Activated CD4-positive, alpha-beta T cell treated with anti-CD3 and anti-CD28 coated beads, Interleukin-2, Interleukin-6, amounts not matched to agents 100 ng/mL and 50 ng/mL, durations not matched to agents 16 hours and 8 hours (primary cell): ENCODE results near the gene GRB10.

Experiments used
- DNase-seq: peaks from one replicate; pipeline ENCODE4 v3.0.0-alpha.2; 2020

GRB10 gene

DNA sequence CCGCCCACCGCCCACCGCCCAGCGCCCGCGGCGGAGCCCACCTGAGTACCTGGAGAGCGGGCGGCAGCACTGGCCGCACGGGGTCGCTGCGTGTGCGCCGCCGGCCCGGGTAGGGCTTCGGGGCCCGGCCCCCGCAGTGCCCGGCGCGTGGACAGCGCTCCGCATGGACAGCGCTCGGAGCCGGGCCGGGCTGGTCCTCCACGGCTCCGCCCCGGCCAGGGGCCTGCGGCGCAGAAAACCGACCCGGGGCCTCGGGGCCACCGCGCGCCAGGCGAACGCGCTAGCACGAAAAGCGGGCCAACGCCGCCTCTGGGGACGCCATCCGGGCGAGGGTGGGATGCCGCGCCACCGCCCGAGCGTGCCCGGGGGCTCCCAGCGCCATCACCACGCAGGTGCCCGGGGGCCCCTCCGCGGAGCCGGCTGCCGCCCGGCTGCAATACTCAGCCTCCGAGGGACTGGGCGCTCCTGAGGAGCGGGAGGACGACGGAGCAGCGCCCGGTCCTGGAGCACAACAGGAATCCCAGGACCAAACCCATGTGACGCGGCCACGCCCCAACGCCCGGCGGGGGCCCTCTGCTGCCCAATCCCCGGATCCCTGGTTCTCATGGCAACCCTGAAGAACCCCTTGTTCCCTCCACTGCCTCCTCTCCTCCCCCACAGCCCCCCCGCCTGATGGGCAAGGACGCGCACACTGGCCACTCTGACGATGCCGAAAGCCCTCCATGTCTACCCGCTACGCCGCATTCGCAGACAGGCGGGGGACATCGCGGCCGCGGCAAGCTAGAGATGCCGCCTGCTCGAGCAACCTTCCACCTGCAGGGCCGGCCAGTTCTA lies at the start of gene GRB10:
GRB10 (minus strand) TSS at position 522 of the 834 bp plus-strand sequence. CDS start 50,574 bp downstream, outside the sequence.
- DNase-seq = no peak

- no peak for DNase-seq
Observed at GRCh38 chr7:50828801-50829200, 46.1 kb upstream of the GRB10 start.

DNA sequence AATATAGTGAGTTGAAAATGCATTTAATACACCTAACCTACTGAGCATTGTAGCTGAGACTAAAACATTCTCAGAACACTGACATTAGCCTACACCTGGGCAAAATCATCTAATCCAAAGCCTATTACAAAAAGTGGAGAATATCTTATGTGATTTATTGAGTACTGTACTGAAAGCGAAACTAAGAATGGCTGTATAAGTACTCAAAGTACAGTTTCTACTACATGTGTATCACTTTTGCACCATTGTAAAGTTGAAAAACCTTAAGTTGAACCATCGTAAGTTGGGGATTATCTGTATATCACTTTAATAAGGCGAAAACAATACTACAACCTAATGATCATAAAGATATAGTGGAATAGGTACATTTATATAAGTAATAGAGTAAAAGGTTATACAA lies 45.4 kb upstream of the GRB10 start:
- no peak for DNase-seq

DNA sequence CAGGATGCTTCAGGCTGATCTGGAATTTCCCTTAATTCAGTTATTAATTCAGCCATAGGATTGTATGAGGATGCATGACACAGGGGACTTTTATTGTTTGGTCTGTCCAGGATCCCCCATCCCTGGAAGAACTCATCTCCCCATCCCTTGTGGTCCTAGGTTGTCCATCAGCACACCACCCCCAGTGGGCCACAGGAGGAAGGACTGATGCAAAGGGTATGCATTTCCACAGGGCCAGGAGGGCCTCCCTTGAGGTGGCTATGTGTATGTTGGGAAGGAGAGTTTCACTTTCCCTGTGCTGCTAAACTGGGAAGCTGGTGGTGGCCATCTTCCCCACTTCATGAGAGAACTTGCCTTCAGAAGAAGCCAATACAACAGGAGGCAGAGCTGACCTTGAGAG lies 44.6 kb upstream of the GRB10 start:
- no peak for DNase-seq

GRCh38 chr7:50826371-50827172 lies 43.9 kb upstream of the GRB10 start:
- peak; percentile 79 for DNase-seq

DNA sequence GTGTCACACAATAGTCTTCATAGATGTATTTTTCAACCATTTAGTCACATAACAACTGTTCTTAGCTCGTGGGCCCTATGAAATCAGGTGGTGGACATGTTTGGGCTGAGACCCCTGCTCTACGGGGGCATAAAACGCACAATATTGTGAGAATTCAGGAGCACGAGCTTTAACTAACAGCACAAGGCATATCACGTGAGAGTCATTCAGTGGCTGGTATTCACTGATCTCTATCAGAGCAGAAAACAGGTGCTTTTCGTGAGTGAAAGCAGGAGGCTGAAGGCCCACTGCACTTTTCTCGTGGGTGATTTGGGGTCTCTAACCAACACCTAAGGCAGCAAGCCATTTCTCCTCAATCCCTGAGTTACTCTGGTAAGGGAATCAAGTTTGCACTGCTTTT lies 42.8 kb upstream of the GRB10 start:
- no peak for DNase-seq

- DNase-seq = no peak
Observed at GRCh38 chr7:50824882-50825281, 42.2 kb upstream of the GRB10 start.

DNA sequence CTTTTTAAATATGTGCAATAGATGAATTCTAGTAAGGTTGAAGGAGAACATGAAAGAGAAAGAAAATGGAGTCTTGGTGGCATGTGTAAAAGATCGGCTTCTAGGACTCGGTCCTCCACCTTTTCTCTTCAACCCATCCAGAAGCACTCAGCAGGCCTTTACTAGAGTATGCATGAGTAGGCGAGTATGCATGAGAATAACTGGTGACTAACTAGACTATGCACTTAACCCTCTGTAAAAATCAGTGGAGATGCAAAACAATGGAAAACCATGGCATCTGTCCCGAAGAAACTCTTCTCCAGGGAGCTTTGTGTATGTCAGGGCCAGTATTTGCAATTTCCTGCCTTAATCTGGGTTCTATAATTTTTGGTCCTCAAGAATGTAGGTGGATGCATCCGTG lies 40.0 kb upstream of the GRB10 start:
- DNase-seq = no peak

GRCh38 chr7:50822110-50822509 lies 39.4 kb upstream of the GRB10 start:
- DNase-seq = no peak

DNA sequence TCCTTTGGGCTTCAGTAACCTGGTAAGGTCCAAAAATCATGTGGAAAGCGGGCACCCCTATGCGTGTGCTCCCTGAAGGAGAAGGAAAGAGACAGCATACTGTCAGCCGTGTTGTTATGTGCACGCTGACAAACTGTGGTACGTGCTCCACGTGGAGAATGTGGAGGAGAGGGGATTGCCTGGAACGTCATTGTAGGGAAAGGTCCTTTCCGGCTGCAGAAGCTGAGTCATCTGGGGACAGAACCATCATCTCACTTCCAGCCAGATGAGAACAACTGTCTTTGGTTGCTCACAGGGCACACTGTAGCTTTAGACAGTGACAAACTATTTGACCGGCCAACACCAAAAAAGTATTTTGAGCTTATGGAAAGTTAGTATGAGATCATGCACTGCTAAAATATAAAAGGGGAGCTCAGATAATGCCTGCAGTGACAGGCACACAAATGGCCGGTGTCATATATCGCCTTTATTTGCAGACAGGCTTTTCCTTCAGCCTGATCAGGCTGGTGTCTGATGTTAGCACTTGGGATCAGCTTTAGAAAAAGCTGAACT lies 38.8 kb upstream of the GRB10 start:
- no peak for DNase-seq

DNA sequence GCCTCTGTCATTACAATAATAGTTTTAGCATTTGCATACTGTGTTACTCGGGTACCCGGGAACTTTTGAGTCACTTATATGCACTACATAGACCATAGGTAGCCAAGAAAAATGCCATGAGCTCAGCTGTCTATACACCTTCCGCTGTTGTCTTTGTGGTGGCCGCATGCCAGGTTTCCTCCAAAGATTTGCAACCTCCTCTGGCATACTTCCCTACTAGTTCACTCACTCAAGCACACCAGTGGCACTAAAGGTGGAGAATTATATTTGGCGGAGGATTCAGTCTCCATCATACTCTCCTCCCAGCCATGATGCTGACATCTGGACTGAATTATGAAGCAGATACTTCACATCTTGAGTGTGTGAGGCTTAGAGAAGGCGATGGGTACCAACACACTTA lies 35.6 kb upstream of the GRB10 start:
- no peak for DNase-seq

GRCh38 chr7:50817561-50817960 lies 34.9 kb upstream of the GRB10 start:
- DNase-seq = no peak

- DNase-seq = no peak
Observed at GRCh38 chr7:50815138-50815537, 32.4 kb upstream of the GRB10 start.

DNA sequence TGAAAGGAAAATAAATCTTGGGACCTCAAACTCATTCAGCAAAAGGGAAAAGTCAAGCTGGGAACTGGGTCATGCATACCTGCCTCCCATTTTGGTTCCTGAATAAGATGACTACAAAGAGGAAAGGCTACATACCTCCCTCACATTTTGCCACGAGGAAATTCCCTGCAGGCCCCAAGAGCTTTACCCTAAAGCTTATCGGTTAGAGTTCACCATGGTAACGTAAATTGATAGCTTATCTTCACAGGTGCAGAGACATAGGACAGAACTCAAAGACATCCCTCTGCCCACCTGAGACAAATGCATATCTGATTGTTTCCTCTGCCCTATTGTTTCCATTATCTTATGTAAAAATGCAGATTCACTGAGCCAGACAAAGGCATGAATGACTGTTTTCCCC lies 31.5 kb upstream of the GRB10 start:
- no peak for DNase-seq

DNA sequence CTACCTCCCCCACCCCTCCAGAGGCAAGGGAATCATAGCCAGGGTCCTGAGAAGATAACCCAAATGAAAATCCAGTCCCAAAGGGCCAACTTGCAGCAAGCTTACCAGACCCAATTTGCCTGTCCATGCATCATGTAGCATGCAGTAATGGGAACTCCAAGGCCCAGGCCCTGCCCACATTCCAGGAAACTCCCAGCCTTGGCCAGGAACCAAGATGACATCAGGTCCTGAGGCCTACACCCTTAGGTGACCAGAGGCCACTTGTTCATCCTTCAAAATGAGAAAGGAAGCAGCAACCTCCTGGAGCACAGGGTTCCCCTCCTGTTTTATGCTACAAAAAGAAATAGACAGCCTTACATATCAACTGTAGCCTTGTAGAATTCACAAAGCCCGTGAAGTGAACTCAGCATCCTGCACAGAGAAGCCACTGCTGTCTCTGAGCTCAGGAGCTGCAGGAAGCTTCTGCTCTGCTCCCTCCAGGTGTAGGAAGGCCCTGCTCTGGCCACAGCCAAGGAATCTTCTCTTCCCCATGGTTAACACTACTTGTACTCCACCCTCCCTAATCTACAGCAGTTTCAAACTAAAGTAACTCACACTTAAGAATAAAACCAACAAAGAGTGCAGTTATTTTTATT lies 30.3 kb upstream of the GRB10 start:
- no peak for DNase-seq

DNA sequence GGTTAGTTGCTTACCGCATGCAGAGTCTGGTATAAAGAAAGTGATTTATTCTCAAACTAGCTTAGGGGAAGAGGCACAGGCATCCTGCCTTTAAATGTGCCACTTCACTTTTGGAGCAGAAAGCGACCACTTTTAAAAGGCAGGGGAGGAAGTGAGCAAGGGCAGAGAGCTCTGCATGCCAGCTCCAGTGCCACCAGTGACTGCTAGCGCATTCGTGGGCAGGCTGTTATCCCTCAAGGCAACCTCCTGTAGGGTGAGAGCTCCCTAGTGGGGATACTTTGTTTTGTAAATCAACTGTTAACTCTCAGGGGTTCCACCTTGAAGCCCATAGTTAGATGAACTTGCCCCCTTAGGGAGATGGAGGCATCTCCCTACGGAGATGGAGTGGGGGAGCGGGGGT lies 29.4 kb upstream of the GRB10 start:
- no peak for DNase-seq

GRCh38 chr7:50808282-50808888 lies 25.7 kb upstream of the GRB10 start:
- no peak for DNase-seq

DNA sequence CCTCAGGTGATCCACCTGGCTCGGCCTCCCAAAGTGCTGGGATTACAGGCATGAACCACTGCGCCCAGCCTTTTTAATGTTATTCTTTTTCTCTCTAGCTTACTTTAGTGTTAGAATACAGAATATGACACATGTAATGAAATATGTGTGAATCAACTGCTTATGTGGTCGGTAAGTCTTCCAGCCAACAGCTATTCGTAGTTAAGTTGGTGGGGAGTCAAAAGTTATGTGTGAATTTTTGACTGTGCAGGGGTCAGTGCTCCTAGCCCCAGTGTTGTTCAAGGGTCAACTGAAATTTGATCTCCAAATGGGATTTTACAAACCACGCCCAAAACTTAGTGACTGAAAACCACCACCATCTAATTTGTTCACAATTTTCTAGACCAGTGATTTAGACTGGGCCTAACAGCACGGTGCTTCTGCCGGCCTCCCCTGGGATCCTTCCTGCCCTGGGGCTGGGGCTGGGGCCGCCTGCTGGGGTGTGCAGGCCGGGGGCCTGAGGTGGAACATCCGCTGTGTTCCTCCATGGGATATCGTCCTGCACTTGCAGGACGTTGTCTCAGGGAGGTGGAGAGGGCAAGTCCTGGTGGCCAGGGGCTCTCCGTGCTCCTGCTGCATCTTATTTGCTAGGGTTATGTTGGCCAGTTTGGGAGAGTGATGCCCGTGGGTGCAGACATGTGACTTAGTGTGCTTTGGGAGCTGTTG lies 24.5 kb upstream of the GRB10 start:
- no peak for DNase-seq

GRCh38 chr7:50806143-50806542 lies 23.4 kb upstream of the GRB10 start:
- DNase-seq = no peak

- no peak for DNase-seq
Observed at GRCh38 chr7:50805447-50806125, 22.9 kb upstream of the GRB10 start.
